ENCODE measurements around the gene OLFM3.

OLFM3 gene

GRCh38 chr1:101826416-101826815 is 170.3 kb downstream of the OLFM3 start:
- no peak overlapping the region for H3K4me3 ChIP-seq (ENCODE audit: low read depth, low read length)
- no peak for TF ChIP-seq POLR2A (IDR thresholded peaks at IDR 0.05; ENCODE audit: extremely low read depth, insufficient read length)
- TF ChIP-seq, protein P1, sequence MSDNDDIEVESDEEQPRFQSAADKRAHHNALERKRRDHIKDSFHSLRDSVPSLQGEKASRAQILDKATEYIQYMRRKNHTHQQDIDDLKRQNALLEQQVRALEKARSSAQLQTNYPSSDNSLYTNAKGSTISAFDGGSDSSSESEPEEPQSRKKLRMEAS (IDR thresholded peaks at IDR 0.05; ENCODE audit: low read depth, low read length) = no peak
- no peak for TF ChIP-seq MYC (IDR thresholded peaks at IDR 0.05; ENCODE audit: low read depth, low read length)
- no peak for TF ChIP-seq CTCF (IDR thresholded peaks at IDR 0.05; ENCODE audit: low read depth, low read length)
- no peak for DNase-seq (ENCODE audit: low read depth)

DNA sequence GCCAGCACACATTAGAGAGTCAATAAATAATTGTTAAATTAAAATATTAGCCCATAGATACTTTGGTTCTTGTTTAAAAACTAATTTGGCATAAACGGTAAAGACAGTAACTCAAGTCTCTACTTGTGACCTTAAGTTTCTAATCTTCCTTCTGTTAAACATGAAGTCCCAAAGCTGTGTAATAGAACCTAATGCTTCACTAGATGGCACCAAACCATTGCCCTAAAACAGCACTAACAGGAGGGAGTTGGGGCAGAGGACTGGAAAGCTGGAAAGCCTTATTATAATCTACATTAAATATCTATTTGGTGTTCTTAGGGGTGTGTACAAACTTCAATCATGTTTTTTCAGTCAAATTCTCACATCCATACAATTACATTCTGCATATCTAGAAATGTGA is 176.7 kb downstream of the OLFM3 start:
- no peak overlapping the region for H3K4me3 ChIP-seq (ENCODE audit: low read depth, low read length)
- peak; percentile 26 for TF ChIP-seq CTCF (IDR thresholded peaks at IDR 0.05; ENCODE audit: low read depth, low read length)
- TF ChIP-seq, protein P1 (IDR thresholded peaks at IDR 0.05; ENCODE audit: low read depth, low read length) = no peak
- TF ChIP-seq MYC (IDR thresholded peaks at IDR 0.05; ENCODE audit: low read depth, low read length) = no peak
- peak; percentile 43 for DNase-seq (ENCODE audit: low read depth)

GRCh38 chr1:101816262-101816661 is 180.5 kb downstream of the OLFM3 start:
- TF ChIP-seq MYC (IDR thresholded peaks at IDR 0.05; ENCODE audit: low read depth, low read length) = no peak
- no peak for TF ChIP-seq POLR2A (IDR thresholded peaks at IDR 0.05; ENCODE audit: extremely low read depth, insufficient read length)
- TF ChIP-seq, protein P1 (IDR thresholded peaks at IDR 0.05; ENCODE audit: low read depth, low read length) = no peak
- TF ChIP-seq CTCF (IDR thresholded peaks at IDR 0.05; ENCODE audit: low read depth, low read length) = no peak
- DNase-seq (ENCODE audit: low read depth) = no peak
- H3K4me3 ChIP-seq (ENCODE audit: low read depth, low read length) = no peak overlapping the region

DNA sequence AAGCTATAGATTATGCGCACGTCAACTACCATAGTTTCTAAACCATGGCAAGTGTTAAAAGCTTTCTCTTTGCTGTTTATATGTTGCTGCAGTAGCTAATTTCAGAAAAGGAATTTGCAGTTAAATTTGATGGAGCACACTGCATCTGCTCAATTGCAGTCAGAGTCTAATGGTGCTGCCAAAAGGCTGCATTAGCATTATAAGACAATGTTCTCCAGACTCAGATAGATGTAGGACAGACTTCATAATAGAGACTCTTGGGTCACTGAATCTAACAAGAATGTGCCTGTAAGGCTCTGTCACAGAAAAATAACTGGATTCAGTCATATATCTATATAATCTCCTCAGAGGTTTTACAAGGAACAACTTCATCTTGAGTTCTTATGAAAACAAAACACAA is 198.3 kb downstream of the OLFM3 start:
- DNase-seq (ENCODE audit: low read depth) = no peak
- no peak overlapping the region for H3K4me3 ChIP-seq (ENCODE audit: low read depth, low read length)
- TF ChIP-seq POLR2A (IDR thresholded peaks at IDR 0.05; ENCODE audit: extremely low read depth, insufficient read length) = no peak
- TF ChIP-seq, protein P1 (IDR thresholded peaks at IDR 0.05; ENCODE audit: low read depth, low read length) = no peak
- TF ChIP-seq MYC (IDR thresholded peaks at IDR 0.05; ENCODE audit: low read depth, low read length) = no peak
- no peak for TF ChIP-seq CTCF (IDR thresholded peaks at IDR 0.05; ENCODE audit: low read depth, low read length)

- H3K4me3 ChIP-seq (ENCODE audit: low read depth, low read length) = no peak overlapping the region
- DNase-seq (ENCODE audit: low read depth) = no peak
- TF ChIP-seq, protein P1 (IDR thresholded peaks at IDR 0.05; ENCODE audit: low read depth, low read length) = no peak
- TF ChIP-seq POLR2A (IDR thresholded peaks at IDR 0.05; ENCODE audit: extremely low read depth, insufficient read length) (no peak), CTCF (IDR thresholded peaks at IDR 0.05; ENCODE audit: low read depth, low read length) (no peak), MYC (IDR thresholded peaks at IDR 0.05; ENCODE audit: low read depth, low read length) (no peak)
Measured at GRCh38 chr1:101797722-101798121, 199.0 kb downstream of the OLFM3 start.
